Neuronal stem cell (in vitro differentiated cells): ENCODE results near the gene RFT1.

Experiments
- DNase-seq: peaks from one replicate; pipeline ENCODE4 v3.0.0-alpha.2; 2013; ENCODE audit warnings: low spot score
- H2AFZ ChIP-seq: one replicate; pipeline ENCODE4 v1.6.1; 2013; ENCODE audit warnings: mild to moderate bottlenecking, low read length, inconsistent platforms
- H2AK5ac ChIP-seq: 2 replicates; pipeline ENCODE4 v1.6.1; 2013; ENCODE audit warnings: low read depth, mild to moderate bottlenecking, inconsistent platforms, low read length, moderate library complexity, mixed read lengths
- H2BK120ac ChIP-seq: 2 replicates; pipeline ENCODE4 v1.6.1; 2013; ENCODE audit warnings: low read depth, mild to moderate bottlenecking, inconsistent platforms, low read length, moderate library complexity, mixed read lengths
- H2BK12ac ChIP-seq: one replicate; pipeline ENCODE4 v1.6.1; 2013; ENCODE audit warnings: low read length, inconsistent platforms
- H2BK15ac ChIP-seq: 2 replicates; pipeline ENCODE4 v1.6.1; 2013; ENCODE audit warnings: mild to moderate bottlenecking, low read length, inconsistent platforms, mixed read lengths
- H2BK5ac ChIP-seq: one replicate; pipeline ENCODE4 v1.6.1; 2013; ENCODE audit warnings: inconsistent platforms, mild to moderate bottlenecking, low read length, moderate library complexity
- H3K14ac ChIP-seq: one replicate; pipeline ENCODE4 v1.6.1; 2013; ENCODE audit warnings: low read length, inconsistent platforms
- H3K18ac ChIP-seq: 2 replicates; pipeline ENCODE4 v1.6.1; 2013; ENCODE audit warnings: low read length, inconsistent platforms
- H3K23ac ChIP-seq: 2 replicates; pipeline ENCODE4 v1.6.1; 2013; ENCODE audit warnings: low read depth, mild to moderate bottlenecking, mixed read lengths, low read length, inconsistent platforms; ENCODE audit not compliant: poor library complexity
- H3K27ac ChIP-seq: replicated peaks from 3 replicates; pipeline ENCODE4 v1.5.1; 2013; ENCODE audit warnings: low read length, inconsistent platforms
- H3K27me3 ChIP-seq, 3 experiments: 2 replicates each; pipeline ENCODE4 v1.6.1; 2013; ENCODE audit warnings: low read length in 3 of 3, mild to moderate bottlenecking in 2 of 3, inconsistent platforms in 1 of 3, low read depth in 1 of 3, mixed read lengths in 1 of 3, moderate library complexity in 1 of 3; ENCODE audit not compliant: control insufficient read depth in 3 of 3, insufficient read depth in 3 of 3
- H3K36me3 ChIP-seq, 2 donors: replicated peaks in 1 of 2; 2 replicates each; pipeline ENCODE4 v1.6.1; 2013; ENCODE audit warnings: low read length in 2 of 2; ENCODE audit not compliant: control insufficient read depth in 2 of 2, insufficient read depth in 2 of 2
- H3K4ac ChIP-seq: 2 replicates; pipeline ENCODE4 v1.6.1; 2013; ENCODE audit warnings: inconsistent platforms, mild to moderate bottlenecking, low read length, moderate library complexity
- H3K4me1 ChIP-seq, 2 donors: 1 replicate in 1 of 2; 2 replicates in 1 of 2; pipeline ENCODE4 v1.6.1; 2013; ENCODE audit warnings: low read length in 2 of 2, low read depth in 1 of 2; ENCODE audit not compliant: control insufficient read depth in 2 of 2, insufficient read depth in 1 of 2
- H3K4me2 ChIP-seq: one replicate; pipeline ENCODE4 v1.6.1; 2013; ENCODE audit warnings: mild to moderate bottlenecking, low read length, inconsistent platforms; ENCODE audit not compliant: insufficient read depth, poor library complexity, severe bottlenecking
- H3K4me3 ChIP-seq, 2 donors: 2 replicates each; pipeline ENCODE4 v1.5.1; 2013; ENCODE audit warnings: low read length in 2 of 2, mild to moderate bottlenecking in 2 of 2, inconsistent platforms in 1 of 2, moderate library complexity in 1 of 2
- H3K79me1 ChIP-seq: one replicate; pipeline ENCODE4 v1.6.1; 2013; ENCODE audit warnings: low read depth, mild to moderate bottlenecking, inconsistent platforms, low read length, moderate library complexity
- H3K9ac ChIP-seq: one replicate; pipeline ENCODE4 v1.6.1; 2013; ENCODE audit warnings: mild to moderate bottlenecking, low read depth, low read length, inconsistent platforms; ENCODE audit not compliant: poor library complexity
- H3K9me3 ChIP-seq, 2 donors: replicated peaks in 1 of 2; 2 replicates each; pipeline versions ENCODE3 to v1.6.1; 2013; ENCODE audit warnings: low read length in 2 of 2, mild to moderate bottlenecking in 2 of 2, inconsistent platforms in 1 of 2, low read depth in 1 of 2, mixed read lengths in 1 of 2, moderate library complexity in 1 of 2; ENCODE audit not compliant: control insufficient read depth in 2 of 2, insufficient read depth in 1 of 2
- H4K8ac ChIP-seq: one replicate; pipeline ENCODE4 v1.6.1; 2013; ENCODE audit warnings: low read depth, mild to moderate bottlenecking, inconsistent platforms, low read length, moderate library complexity
- H4K91ac ChIP-seq: one replicate; pipeline ENCODE4 v1.6.1; 2013; ENCODE audit warnings: low read length, low read depth, mild to moderate bottlenecking, inconsistent platforms; ENCODE audit not compliant: poor library complexity
- WGBS, 2 donors: extraction: QIAGEN DNeasy Blood & Tissue Kit; methylation state at CpG; one replicate each; pipeline ENCODE4 v1.1.7; 2013; ENCODE audit warnings: missing lambda C conversion rate in 2 of 2, mixed read lengths in 1 of 2; ENCODE audit not compliant: insufficient read length in 2 of 2, insufficient replicate concordance in 1 of 2; ENCODE audit errors: extremely low coverage in 2 of 2; 5-methylcytosine and 5-hydroxymethylcytosine counted together

The RFT1 gene

DNA sequence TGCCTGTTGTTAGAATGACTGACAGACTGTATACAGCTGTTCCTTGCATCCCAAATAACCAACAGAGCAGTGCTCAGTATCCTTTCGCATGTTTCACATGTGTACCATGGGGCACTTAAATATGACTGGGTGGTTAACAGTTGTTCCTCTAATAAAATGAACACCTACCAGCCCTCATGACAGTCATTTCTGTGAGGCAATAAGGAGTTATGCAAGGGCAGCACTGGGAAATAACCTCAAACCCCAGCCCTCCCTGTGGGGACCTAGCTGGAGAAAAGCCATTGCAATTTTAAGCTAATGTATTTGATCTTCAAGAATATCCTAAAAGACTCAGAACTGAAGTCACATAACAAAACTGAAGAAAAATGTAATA lies 7.3 kb downstream of the RFT1 start:
- no peaks in the 10 kb centered on the region for H3K9me3 ChIP-seq
- H3K4me1 ChIP-seq = no peaks in the 10 kb centered on the region
- no peak overlapping the region for H3K4ac ChIP-seq
- H3K27ac ChIP-seq = no peak overlapping the region
- H2BK12ac ChIP-seq = no peak overlapping the region
- no peak overlapping the region for H3K9ac ChIP-seq
- no peak overlapping the region for H3K4me2 ChIP-seq
- H3K14ac ChIP-seq = no peak overlapping the region
- H4K91ac ChIP-seq = no peak overlapping the region
- H3K18ac ChIP-seq = no peak overlapping the region
- no peak overlapping the region for H3K23ac ChIP-seq
- DNase-seq = no peak
- no peak overlapping the region for H3K4me3 ChIP-seq
- H2AK5ac ChIP-seq = no peak overlapping the region
- H3K27me3 ChIP-seq = no peaks in the 10 kb centered on the region
- H2BK5ac ChIP-seq = no peak overlapping the region
- H2AFZ ChIP-seq = no peak overlapping the region
- H3K79me1 ChIP-seq = no peaks in the 10 kb centered on the region
- H2BK120ac ChIP-seq = no peak overlapping the region
- H2BK15ac ChIP-seq = no peak overlapping the region
- WGBS, 2 donors = no CpG with 5 or more reads among the region's 1 CpG
- peaks cover 46 to 88% of the 10 kb centered on the region in 2 donors for H3K36me3 ChIP-seq
- H4K8ac ChIP-seq = no peak overlapping the region

DNA sequence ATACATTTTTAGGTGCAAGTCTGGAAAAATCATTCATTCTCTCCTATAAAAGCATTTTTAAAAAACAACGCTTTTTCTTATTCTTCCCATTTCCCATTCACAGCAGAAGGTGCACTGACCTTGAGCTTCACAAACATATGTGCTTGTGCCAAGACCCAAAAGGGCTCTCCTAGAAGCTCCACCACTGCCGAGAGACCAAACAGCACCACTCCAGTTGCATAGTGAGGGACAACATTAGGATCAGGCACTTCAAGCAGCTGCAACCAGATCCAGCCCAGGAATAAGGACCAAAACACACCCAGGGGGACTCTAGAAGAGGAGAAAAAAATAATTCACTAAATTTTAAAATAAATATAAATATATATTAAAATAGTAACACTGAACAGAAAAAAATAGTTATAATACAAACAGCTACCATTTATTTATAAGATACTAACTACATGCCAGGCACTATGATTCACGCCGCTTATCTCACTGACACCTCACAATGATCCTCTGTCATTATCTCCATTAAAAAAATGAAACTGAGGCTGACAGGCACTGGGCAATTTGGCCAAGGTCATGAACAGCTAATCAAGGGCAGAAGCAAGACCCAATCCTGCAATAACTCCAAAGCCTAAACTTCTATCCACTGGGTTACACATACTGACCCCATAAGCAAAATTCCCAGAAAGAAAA lies 7.8 kb downstream of the RFT1 start:
- no CpG with 5 or more reads among the region's 4 CpGs for WGBS, 2 donors
- no peak overlapping the region for H4K91ac ChIP-seq
- no peak overlapping the region for H3K4ac ChIP-seq
- H3K14ac ChIP-seq = no peak overlapping the region
- no peak overlapping the region for H2AK5ac ChIP-seq
- no peak overlapping the region for H2AFZ ChIP-seq
- H3K4me2 ChIP-seq = no peak overlapping the region
- H3K9ac ChIP-seq = no peak overlapping the region
- H3K9me3 ChIP-seq = no peaks in the 10 kb centered on the region
- H2BK12ac ChIP-seq = no peak overlapping the region
- H3K18ac ChIP-seq = no peak overlapping the region
- no peak overlapping the region for H3K27ac ChIP-seq
- H2BK120ac ChIP-seq = no peak overlapping the region
- H3K4me3 ChIP-seq = no peak overlapping the region
- no peak overlapping the region for H3K23ac ChIP-seq
- H3K36me3 ChIP-seq = peaks cover 48 to 91% of the 10 kb centered on the region in 2 donors
- no peaks in the 10 kb centered on the region for H3K79me1 ChIP-seq
- H2BK15ac ChIP-seq = no peak overlapping the region
- H4K8ac ChIP-seq = no peak overlapping the region
- no peaks in the 10 kb centered on the region for H3K4me1 ChIP-seq
- no peaks in the 10 kb centered on the region for H3K27me3 ChIP-seq
- DNase-seq = no peak
- H2BK5ac ChIP-seq = no peak overlapping the region

DNA sequence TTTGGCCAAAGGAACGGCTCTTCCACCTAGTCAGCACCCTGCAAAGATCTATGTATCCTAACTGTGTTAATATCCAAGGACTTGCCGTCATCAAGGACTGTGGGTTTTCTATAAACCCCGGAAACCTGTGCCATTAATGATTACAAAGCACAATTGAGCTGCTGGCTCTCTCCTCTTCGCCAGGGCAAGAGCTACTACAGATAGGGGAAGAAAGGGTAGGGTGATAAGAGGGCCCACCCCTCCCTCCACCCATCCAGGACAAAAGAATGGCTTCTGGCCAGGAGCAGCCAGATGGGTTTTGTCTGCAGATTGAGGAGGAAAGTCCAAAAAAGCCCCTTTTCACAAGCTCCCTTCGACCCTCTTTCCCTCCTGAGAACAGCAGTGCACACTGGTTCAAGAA lies 9.9 kb downstream of the RFT1 start:
- Histone ChIP-seq H3K23ac (no peak overlapping the region), H3K79me1 (no peaks in the 10 kb centered on the region), H3K36me3 (peaks cover 46 to 93% of the 10 kb centered on the region in 2 donors), H2AFZ (no peak overlapping the region), H2BK5ac (no peak overlapping the region), H3K14ac (no peak overlapping the region), H3K4me3 (no peak overlapping the region), H4K91ac (no peak overlapping the region), H2BK15ac (no peak overlapping the region), H2AK5ac (no peak overlapping the region), H3K27me3 (no peaks in the 10 kb centered on the region), H4K8ac (no peak overlapping the region), H3K9ac (no peak overlapping the region), H3K4me2 (no peak overlapping the region), H3K4ac (no peak overlapping the region), H3K9me3 (no peaks in the 10 kb centered on the region), H3K18ac (no peak overlapping the region), H3K4me1 (no peaks in the 10 kb centered on the region), H2BK120ac (no peak overlapping the region), H3K27ac (no peak overlapping the region), H2BK12ac (no peak overlapping the region)
- no peak for DNase-seq
- WGBS, 2 donors = no CpG with 5 or more reads among the region's 5 CpGs

DNA sequence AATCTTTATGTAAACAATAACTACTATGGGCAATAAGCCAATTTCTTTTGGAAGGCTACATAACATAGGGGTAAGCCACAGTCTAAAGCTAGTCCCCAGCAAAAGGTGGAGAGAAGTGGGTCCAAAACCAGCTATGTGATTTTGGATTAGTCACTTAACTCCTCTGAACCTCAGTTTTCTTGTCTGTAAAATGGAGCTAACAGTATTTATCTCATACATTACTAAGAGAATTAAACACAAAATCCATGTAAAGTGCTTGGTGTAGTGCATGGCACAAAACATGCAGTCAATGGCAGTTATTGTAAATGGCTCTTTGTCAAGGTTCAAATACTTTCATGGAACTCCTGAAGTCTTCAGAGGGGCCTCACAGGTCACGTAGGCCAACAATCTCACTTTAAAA lies 13.3 kb downstream of the RFT1 start:
- Histone ChIP-seq H2AK5ac (no peak overlapping the region), H3K9me3 (no peaks in the 10 kb centered on the region)
- WGBS, 2 donors = no CpG with 5 or more reads among the region's 1 CpG

More for the DNA sequence above, 13.3 kb downstream of the RFT1 start:
- no peak overlapping the region for H3K18ac ChIP-seq
- H2BK5ac ChIP-seq = no peak overlapping the region
- no peak overlapping the region for H3K9ac ChIP-seq
- no peaks in the 10 kb centered on the region for H3K79me1 ChIP-seq
- no peak overlapping the region for H2BK120ac ChIP-seq
- no peaks in the 10 kb centered on the region for H3K4me1 ChIP-seq
- no peak overlapping the region for H3K14ac ChIP-seq
- no peak overlapping the region for H3K4me2 ChIP-seq
- no peak overlapping the region for H3K27ac ChIP-seq
- no peak overlapping the region for H2BK12ac ChIP-seq
- H2AFZ ChIP-seq = no peak overlapping the region
- no peak overlapping the region for H3K4ac ChIP-seq
- H2BK15ac ChIP-seq = no peak overlapping the region
- H3K4me3 ChIP-seq = no peak overlapping the region
- DNase-seq = no peak
- H4K8ac ChIP-seq = no peak overlapping the region
- H3K36me3 ChIP-seq = peaks cover 25 to 79% of the 10 kb centered on the region in 2 donors
- H4K91ac ChIP-seq = no peak overlapping the region
- no peaks in the 10 kb centered on the region for H3K27me3 ChIP-seq
- no peak overlapping the region for H3K23ac ChIP-seq
